Measurements from ENCODE around the gene PHACTR3.

- TF ChIP-seq RAD21 (IDR thresholded peaks at IDR 0.05; ENCODE audit: low read depth) (no peak), CEBPB (IDR thresholded peaks at IDR 0.05) (no peak), CREB1 (IDR thresholded peaks at IDR 0.05; ENCODE audit: low read depth) (no peak), TAF1 (IDR thresholded peaks at IDR 0.05; ENCODE audit: low read depth) (no peak), MAX (IDR thresholded peaks at IDR 0.05) (no peak)
Observed at GRCh38 chr20:59559863-59560262, 44.5 kb upstream of the PHACTR3 start.

Measured in Ishikawa (cell line).